HG03354 (cell line): ENCODE data around the gene CCDC194.

Source experiments
- ATAC-seq: cut with Tn5 transposase; IDR thresholded peaks from one replicate; pipeline ENCODE4 v1.9.1; 2021; ENCODE audit warnings: mild to moderate bottlenecking; ENCODE audit not compliant: unreplicated experiment, poor library complexity, severe bottlenecking

Gene CCDC194

GRCh38 chr19:17341386-17341785 lies 52.6 kb downstream of the CCDC194 start:
- ATAC-seq, result no peak

GRCh38 chr19:17340871-17341357 lies 53.1 kb downstream of the CCDC194 start:
- ATAC-seq, result no peak
